Urothelium cell line (cell line): ENCODE measurements around the gene FBXL13.
A peak's percentile ranks its signal among the peaks of the same experiment; 100 is the strongest.
"Not testable (repeated sequence)": the region's sequence is repeated elsewhere in the genome, so short reads cannot be mapped to it uniquely, and the experiment has no call there.

Experiments used
- DNase-seq: peaks from one replicate; pipeline ENCODE4 v3.0.0; 2011; ENCODE audit warnings: low spot score, mixed read lengths
- FAIRE-seq: peaks from 2 replicates; lab custom pipeline; 2011; peaks lifted over from hg19 to GRCh38; lab: Jason Lieb, UNC

Gene FBXL13

DNA sequence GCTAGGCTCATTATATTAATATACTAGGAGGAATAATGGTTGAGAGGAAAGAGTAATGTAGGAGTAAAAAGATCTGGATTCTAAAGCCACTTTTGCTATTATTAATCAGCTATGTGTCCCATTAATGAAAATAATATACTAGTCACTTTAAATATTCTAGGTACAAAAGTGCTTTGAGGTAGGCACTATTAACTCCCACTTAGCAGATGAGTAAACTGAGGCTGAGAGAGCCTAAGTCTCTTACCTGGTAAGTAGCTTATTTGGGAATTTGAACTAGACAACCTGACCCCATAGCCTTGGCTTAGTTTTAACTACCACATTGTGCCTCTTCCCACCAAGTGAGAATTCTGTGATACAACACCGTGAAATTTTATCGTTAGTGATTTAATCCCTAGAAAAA, 6.3 kb upstream of the FBXL13 start:
- no peak for DNase-seq
- FAIRE-seq = no peak

DNA sequence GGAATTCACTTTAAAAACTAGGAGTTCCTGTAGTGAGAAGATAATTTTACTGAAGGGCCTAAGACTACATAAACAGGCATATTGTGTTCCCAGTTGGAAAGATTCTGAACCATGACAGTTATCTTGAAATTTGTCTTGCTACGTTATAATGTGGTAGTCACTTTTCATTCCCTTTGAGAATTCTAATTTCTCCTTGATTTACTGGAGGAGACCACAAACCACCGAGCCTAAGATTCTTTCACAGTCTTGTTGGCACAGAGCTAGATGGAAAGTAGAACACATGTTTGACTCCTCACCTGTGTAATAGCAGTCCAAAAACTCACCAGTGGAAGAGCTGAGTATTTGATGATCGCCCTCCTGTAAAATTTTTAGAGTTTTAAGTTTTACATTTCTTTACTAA, 5.2 kb upstream of the FBXL13 start:
- FAIRE-seq (no peak), DNase-seq (no peak)

DNA sequence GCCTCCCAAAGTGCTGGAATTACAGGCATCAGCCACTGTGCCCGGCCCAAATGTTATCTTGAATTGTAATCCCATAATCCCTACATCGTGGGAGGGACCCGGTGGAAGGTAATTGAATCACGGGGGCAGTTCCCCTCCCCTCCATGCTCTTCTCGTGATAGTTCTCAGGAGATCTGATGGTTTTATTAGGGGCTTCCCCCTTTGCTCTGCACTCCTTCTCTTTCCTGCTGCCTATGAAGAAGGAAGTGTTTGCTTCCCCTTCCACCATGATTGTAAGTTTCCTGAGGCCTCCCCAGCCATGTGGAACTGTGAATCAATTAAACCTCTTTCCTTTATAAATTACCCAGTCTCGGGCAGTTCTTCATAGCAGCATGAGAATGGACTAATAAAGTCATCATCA, 3.6 kb upstream of the FBXL13 start:
- FAIRE-seq, DNase-seq: not testable (repeated sequence)

DNA sequence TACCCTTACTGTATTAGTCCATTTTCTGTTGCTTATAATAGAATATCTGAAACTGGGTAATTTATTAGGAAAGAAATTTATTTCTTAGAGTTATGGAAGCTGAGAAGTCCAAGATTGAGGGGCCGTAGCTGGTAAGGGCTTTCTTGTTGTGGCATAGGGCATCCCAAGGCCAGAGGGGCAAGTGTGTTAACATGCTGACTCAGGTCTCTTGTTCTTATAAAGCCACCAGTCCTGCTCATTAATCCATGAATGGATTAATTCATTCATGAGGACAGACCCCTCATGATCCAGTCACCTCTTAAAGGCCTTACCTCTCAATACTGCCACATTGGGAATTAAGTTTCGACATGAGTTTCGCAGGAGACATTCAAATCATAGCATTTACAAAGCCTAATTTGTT, 2.7 kb upstream of the FBXL13 start:
- DNase-seq = no peak
- no peak for FAIRE-seq

DNA sequence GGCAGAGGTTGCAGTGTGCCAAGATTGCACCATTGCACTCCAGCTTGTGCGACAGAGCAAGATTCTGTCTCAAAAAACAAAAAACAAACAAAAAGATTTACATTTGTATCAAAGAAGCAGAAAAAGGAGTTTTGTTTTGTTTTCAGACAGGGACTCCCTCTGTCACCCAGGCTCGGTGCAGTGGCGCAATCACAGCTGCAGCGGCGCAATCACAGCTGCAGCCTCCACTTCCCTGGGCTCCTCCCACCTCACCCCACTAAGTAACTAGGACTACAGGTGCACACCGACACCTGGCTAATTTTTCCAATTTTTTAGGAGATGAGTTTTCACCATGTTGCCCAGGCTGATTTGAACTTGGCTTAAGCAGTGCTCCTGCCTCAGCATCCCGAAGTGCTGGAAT, 2.2 kb upstream of the FBXL13 start:
- FAIRE-seq (no peak), DNase-seq (no peak)

DNA sequence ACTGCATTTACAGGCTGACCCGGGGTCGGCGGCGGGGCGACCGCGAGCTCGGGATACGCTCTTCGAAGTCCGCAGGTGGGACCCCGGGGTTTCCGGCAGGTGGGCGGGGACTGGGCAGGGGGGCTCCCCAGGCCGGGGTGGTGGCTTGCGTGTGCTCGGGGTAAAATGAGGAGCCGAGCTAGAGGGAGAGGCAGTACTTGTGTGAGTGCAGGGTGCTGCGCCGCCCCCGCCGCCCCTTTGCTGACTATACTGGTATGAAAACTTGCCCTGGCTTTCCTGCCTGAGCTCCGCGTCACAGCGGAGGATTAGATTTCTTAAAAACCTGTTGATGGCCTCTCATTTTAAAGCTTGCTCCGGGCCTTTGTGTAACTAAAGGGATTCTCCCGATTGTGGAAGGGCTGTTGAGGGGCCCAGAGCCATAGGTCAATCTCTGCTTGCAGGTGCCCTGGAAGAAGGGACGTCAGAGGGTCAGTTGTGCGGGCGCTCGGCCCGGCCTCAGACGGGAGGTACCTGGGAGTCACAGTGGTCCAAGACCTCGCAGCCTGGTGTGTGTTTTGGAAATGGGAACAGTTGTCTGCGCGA, 832 bp upstream of the FBXL13 start:
- DNase-seq (peak; percentile 70), FAIRE-seq (peak; percentile 5)

DNA sequence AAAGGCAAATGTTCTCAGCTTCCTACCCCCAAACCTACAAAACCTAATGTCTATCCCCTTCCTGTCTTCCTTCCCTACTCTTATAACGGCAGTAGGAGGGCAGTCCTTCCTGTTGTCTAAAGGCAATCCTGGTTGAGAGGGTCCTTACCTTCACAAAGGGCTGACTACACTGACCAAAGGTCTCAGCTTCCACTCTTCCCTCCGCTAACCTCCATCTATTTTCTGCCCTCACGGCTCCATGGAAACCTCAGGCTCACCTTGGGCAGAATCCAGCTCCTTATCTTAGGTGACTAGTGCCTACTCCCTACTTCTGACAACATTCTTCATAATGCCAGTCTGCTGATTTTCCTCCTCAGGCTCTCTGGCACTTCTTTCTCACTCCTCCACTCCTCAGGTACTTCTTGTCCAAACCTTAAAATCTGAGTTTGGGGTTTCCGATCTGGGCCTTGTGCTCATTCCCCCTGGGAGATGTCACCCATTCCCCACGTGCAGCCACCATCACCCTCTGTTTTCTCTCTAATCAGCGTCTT, 542 bp downstream of the FBXL13 start:
- FAIRE-seq (no peak), DNase-seq (peak; percentile 47)

DNA sequence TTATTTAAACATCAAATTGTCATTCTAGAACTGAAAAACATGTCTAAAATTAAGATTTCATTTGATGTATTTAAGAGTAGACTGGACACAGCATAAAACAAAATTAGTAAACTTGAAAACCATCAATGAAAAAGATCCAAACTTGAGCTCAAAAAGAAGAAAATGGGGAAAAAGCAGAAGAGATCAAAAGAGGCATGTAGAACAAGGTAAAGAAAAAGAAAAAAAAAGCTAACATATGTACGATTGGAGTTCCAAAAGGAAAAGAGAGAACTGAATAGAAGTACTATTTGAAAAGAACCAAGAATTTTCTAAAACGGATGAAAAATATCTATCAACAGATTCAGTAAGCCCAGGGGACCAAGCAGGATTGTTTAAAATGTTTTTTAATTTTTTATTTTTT, 3.6 kb downstream of the FBXL13 start:
- no peak for DNase-seq
- no peak for FAIRE-seq

DNA sequence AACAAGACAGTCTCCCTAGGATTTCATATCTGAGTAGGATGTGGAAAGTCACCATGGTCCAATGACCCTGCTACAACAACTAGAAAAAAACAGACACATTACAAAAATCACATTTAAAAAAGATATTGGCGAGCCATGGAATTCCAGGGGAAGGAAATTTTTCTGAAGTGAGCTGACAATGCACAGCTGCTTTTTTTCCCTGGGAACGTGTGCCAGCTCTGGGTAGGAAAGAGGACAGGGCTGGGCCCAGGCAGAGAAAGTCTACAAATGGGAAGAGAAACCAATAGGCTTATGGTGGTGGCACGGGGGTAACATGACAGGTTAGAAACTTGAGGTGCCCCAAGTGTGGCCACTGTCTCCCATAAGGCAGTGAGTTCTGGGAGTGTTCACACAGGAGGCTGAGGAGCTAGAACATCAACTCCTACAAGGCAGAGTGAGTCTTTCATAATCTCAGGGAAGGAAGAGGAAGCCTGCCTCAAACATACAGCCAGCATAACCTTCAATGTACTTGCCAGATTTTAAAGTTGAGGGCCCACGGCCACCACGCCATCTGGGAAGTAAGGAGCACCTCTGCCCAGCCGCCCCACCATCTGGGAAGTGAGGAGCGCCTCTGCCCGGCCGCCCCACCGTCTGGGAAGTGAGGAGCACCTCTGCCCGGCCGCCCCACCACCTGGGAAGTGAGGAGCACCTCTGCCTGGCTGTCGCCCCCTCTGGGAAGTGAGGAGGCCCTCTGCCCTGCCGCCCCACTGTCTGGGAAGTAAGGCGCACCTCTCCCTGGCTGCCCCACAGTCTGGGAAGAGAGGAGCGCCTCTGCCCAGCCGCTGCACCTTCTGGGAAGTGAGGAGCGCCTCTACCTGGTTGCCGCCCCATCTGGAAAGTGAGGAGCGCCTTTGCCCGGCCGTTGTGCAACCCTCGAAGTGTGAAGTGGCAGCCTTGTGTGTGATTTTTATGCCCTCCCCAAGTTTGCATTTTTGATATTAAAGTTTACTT, 5.9 kb downstream of the FBXL13 start:
- FAIRE-seq = no peak
- no peak for DNase-seq

DNA sequence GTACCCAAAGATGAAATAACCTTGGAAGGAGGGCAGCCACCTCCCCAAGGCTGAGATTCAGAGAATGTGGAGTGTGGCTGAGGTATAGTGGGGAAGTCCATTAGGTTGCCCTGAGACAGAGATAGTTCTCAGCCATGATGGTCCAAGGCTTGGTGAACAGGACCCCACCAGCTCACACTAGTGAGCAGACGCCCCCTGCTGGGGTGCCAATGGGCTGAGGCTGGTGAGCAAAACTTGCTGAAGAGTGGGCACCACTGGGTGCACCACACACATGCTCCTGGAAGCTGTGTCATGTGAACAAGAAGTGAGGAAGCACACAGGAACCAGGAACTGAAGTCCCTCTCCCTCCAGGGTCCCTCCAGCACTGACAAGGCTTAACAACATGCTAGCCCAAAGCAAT, 8.9 kb downstream of the FBXL13 start:
- FAIRE-seq = peak; percentile 69

DNA sequence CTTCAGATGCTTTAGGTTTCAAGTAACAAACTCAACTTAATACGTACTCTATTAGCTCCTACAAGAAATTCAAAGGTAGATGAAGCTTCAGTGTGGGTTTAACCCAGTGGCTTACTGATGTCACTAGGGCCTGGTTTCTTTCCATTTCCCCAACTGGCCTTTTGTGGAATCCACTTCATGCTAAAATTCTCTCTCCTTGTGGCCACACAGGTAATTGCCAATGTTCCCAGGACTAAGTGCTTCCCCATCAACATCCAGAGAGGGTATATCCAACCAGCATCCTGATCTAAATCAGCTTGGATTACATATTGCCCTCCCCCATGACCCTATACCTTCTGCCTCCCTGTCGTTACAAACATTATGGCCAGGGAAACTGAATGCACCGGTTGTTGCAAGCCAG, 10.7 kb downstream of the FBXL13 start:
- FAIRE-seq = no peak
- peak; percentile 21 for DNase-seq

More for the DNA sequence above, 8.9 kb downstream of the FBXL13 start:
- DNase-seq = peak; percentile 72

DNA sequence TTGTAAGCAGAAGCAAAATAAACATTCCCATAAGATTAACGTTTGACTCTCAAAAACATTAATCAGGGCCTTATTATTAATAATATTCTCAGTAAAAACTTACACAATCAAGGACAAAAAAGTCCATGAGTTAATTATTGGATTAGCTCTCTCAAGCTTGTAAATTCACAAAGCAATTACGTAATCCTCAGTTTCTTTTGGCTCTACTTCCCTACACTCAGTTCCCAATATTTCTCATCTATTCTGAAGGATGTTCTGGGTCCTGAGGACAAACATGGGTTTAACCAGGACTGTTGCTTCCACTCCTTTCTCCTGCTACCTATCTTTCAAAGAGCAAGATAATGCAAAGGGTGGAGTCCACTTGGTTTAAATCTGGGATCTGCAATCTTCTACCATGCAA, 15.1 kb downstream of the FBXL13 start:
- DNase-seq = no peak
- no peak for FAIRE-seq

DNA sequence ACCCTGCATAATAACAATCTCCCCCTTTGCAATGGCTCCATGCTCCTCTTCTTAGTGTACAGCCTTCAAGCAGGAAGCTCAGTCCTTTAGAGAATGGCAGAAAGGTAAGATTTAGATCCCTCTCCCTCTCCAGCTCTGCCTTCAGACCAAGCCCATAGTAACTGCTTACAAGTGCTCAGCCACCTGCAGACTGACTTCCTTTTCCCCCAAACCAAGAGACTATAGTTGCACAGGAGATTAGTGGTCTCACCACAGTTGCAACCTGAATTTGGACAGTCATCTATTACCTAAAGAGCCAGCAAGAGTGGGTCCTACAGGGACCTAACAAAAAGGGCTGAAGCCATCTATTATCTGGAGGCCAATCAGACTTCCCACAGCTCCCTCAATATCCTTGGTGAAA, 16.5 kb downstream of the FBXL13 start:
- DNase-seq (no peak), FAIRE-seq (peak; percentile 23)

DNA sequence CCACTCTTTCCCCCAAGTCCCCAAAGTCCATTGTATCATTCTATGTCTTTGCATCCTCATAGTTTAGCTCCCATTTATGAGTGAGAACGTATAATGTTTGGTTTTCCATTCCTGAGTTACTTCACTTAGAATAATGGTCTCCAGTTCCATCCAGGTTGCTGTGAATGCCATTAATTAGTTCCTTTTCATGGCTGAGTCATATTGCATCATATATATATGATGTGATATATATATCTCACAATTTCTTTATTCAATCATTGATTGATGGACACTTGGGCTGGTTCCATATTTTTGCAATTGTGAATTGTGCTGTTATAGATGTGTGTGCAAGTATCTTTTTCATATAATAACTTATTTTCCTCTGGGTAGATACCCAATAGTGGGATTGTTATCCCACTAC, 18.6 kb downstream of the FBXL13 start:
- not testable (repeated sequence) for FAIRE-seq, DNase-seq

DNA sequence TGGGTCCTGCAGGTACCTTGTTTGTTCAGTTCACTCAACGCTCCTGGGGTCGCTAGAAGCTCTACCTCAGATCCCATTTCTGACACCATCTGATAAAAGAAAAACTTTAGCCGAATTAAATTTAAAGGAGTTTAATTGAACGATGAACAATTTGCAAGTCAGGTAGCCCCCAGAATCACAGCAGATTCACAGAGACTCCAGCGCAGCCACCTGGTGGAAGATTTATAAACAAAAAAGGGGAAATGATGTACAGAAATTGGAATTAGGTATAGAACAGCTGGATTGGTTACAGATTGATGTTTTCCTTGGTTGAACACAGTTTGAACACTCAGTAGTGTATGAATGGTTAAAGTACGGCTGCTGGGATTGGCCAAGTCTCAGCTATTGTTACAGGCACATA, 23.1 kb downstream of the FBXL13 start:
- FAIRE-seq (no peak), DNase-seq (no peak)

DNA sequence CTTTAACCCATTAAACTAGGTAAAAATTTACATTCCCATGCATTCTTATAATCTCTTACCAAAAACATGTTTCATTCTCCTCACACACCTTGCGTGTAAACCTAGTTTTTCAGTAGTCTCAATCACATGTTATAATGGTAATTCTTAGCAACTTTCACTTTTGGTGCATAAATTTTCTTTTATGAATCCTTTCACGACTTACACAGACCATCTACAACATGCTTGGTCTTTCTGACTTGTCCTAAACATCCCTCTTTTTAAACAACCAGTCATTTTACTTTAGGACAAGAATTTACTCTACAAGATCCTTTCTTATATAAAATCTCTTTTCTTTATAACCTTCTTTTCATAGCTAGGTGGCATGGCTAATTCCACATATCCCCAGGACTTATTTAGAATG, 25.8 kb downstream of the FBXL13 start:
- no peak for DNase-seq
- no peak for FAIRE-seq

DNA sequence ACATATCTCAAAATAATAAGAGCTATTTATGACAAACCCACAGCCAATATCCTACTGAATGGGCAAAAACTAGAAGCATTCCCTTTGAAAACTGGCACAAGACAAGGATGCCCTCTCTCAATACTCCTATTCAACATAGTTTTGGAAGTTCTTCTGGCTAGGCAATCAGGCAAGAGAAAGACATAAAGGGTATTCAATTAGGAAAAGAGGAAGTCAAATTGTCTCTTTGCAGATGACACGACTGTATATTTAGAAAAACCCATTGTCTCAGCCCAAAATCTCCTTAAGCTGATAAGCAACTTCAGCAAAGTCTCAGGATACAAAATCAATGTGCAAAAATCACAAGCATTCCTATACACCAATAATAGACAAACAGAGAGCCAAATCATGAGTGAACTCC, 32.8 kb downstream of the FBXL13 start:
- DNase-seq, FAIRE-seq: not testable (repeated sequence)

DNA sequence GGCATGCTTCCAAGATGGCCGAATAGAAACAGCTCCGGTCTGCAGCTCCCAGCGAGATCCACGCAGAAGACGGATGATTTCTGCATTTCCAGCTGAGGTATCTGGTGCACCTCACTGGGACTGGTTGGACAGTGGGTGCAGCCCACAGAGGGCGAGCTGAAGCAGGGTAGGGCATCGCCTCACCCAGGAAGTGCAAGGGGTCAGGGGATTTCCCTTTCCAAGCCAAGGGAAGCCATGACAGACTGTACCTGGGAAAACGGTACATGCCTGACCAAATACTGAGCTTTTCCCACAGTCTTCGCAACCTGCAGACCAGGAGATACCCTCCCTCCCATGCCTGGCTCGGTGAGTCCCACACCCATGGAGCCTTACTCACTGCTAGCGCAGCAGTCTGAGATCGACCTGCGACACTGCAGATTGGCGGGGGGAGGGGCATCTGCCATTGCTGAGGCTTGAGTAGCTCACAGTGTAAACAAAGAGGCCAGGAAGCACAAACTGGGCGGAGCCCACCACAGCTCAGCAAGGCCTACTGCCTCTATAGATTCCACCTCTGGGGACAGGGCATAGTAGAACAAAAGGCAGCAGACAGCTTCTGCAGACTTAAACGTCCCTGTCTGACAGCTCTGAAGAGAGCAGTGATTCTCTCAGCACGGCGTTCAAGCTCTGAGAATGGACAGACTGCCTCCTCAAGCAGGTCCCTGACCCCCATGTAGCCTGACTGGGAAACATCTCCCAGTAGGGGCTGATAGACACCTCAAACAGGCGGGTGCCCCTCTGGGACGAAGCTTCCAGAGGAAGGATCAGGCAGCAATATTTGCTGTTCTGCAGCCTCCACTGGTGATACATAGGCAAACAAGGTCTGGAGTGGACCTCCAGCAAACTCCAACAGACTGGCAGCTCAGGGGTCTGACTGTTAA, 36.5 kb downstream of the FBXL13 start:
- DNase-seq = not testable (repeated sequence)
- peak; percentile 32 for FAIRE-seq

DNA sequence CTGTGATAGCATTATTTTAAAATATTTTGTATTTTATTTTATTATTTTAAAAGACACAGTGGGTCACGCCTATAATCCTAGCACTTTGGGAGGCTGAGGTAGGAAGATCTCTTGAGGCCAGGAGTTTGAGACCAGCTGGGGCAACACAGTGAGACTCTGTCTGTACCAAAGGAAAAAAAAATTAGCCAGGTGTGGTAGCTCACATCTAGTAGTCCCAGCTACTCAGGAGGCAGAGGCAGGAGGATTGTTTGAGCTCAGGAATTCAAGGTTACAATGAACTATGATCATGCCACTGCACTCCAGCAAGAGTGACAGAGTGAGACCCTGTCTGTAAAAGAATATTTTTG, 37.1 kb downstream of the FBXL13 start:
- no peak for DNase-seq
- FAIRE-seq = no peak

DNA sequence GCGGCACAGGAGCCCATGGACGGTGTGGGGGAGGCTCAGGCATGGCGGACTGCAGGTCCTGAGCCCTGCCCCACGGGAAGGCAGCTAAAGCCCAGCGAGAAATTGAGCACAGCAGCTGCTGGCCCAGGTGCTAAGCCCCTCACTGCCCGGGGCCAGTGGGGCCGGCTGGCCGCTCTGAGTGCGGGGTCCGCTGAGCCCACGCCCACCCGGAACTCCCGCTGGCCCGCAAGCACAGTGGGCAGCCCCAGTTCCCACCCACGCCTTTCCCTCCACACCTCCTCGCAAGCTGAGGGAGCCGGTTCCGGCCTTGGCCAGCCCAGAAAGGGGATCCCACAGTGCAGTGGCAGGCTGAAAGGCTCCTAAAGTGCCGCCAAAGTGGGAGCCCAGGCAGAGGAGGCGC, 40.3 kb downstream of the FBXL13 start:
- not testable (repeated sequence) for DNase-seq, FAIRE-seq

DNA sequence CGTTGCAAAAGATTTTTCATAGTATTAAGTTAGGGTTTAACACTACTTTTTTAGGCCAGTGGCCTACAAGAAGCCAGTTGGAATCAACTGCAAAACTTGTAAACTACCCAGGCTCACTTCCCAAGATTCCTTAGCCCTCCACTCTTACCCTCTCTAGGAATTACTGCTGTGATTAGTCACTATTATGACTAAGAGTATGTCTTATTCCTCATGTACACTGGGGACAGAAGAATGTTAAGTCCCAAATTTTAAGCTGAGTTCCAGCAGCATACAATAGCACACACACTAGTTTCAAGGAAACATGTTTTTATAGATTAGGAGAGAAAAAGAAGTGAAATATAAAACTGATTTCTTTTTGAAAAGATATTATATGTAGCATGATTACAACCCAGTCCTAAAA, 42.8 kb downstream of the FBXL13 start:
- FAIRE-seq (no peak), DNase-seq (no peak)
